SU-DHL-6 (cell line): ENCODE results near the gene NRF1.

Source experiments
- H2AFZ ChIP-seq: fragments of 200-600 bp; sonication (generic); 2 replicates; pipeline ENCODE4 v1.6.1; 2014; ENCODE audit warnings: low read depth, mild to moderate bottlenecking, moderate library complexity, mixed read lengths, antibody characterized with exemption, low read length; ENCODE audit not compliant: severe bottlenecking
- H3F3A ChIP-seq: fragments of 200-600 bp; shearing (Covaris generic); 2 replicates; pipeline ENCODE4 v1.6.0; 2016; ENCODE audit warnings: antibody characterized with exemption, mild to moderate bottlenecking; ENCODE audit not compliant: insufficient read depth
- H3K27ac ChIP-seq: fragments of 200-600 bp; sonication (generic); 2 replicates; pipeline ENCODE4 v1.5.1; 2016; ENCODE audit warnings: low read depth, mild to moderate bottlenecking, low read length, moderate library complexity, mixed read lengths
- H3K27me3 ChIP-seq: fragments of 200-600 bp; sonication (generic), shearing (Covaris generic); 2 replicates; pipeline ENCODE4 v1.6.0; 2014; ENCODE audit warnings: mild to moderate bottlenecking, low read length
- H3K36me3 ChIP-seq: fragments of 200-600 bp; sonication (generic); 2 replicates; pipeline ENCODE4 v1.6.1; 2014; ENCODE audit warnings: mild to moderate bottlenecking, low read length, mixed read lengths
- H3K4me2 ChIP-seq: fragments of 300-600, 200-600 bp; shearing (Covaris generic), sonication (generic); 2 replicates; pipeline ENCODE4 v1.6.0; 2014; ENCODE audit warnings: low read length, low read depth, mild to moderate bottlenecking; ENCODE audit not compliant: poor library complexity, severe bottlenecking
- H3K4me3 ChIP-seq: fragments of 200-600 bp; sonication (generic); 2 replicates; pipeline ENCODE4 v1.5.1; 2014; ENCODE audit warnings: antibody characterized with exemption, low read length, mild to moderate bottlenecking, mixed read lengths; ENCODE audit not compliant: insufficient read depth, poor library complexity, severe bottlenecking
- H3K79me2 ChIP-seq: fragments of 200-600 bp; sonication (generic); 2 replicates; pipeline ENCODE4 v1.6.1; 2014; ENCODE audit warnings: mild to moderate bottlenecking, low read length, moderate library complexity; ENCODE audit not compliant: insufficient read depth
- H3K9ac ChIP-seq: fragments of 200-600 bp; sonication (generic); 2 replicates; pipeline ENCODE4 v1.7.0; 2014; ENCODE audit warnings: mild to moderate bottlenecking, low read length
- H3K9me2 ChIP-seq: fragments of 200-600 bp; sonication (generic); replicated peaks from 2 replicates; pipeline ENCODE4 v1.6.1; 2014; ENCODE audit warnings: low read length; ENCODE audit not compliant: insufficient read depth
- H3K9me3 ChIP-seq: fragments of 200-600 bp; sonication (generic); 2 replicates; pipeline ENCODE4 v1.6.1; 2014; ENCODE audit warnings: low read length, mixed read lengths; ENCODE audit not compliant: insufficient read depth
- H4K20me1 ChIP-seq: fragments of 200-600 bp; sonication (generic); 2 replicates; pipeline ENCODE4 v1.6.1; 2014; ENCODE audit warnings: low read depth, mild to moderate bottlenecking, antibody characterized with exemption, low read length, moderate library complexity, mixed read lengths
- CTCF ChIP-seq: fragments of 200-600 bp; sonication (generic); IDR thresholded peaks from one replicate; pipeline ENCODE4 v1.5.1; 2017; ENCODE audit warnings: antibody characterized with exemption, mild to moderate bottlenecking, low read length, moderate library complexity; ENCODE audit not compliant: insufficient read depth, poor library complexity, severe bottlenecking
- EZH2phosphoT487 ChIP-seq: fragments of 200-600 bp; sonication (generic), shearing (Covaris generic); conservative IDR thresholded peaks from 2 replicates; pipeline ENCODE4 v1.6.1; 2018; ENCODE audit warnings: mild to moderate bottlenecking, antibody characterized with exemption, low read length, moderate library complexity, mixed read lengths

The NRF1 gene

GRCh38 chr7:129572205-129572604 is 39.3 kb upstream of the NRF1 start:
- Histone ChIP-seq H2AFZ (no peak overlapping the region), H3K4me3 (no peak overlapping the region), H3F3A (no peaks in the 10 kb centered on the region), H3K4me2 (no peak overlapping the region), H3K9me3 (no peaks in the 10 kb centered on the region; the same call in 1 of the 2 replicates), H3K9ac (no peak overlapping the region), H3K27me3 (no peaks in the 10 kb centered on the region), H3K79me2 (no peaks in the 10 kb centered on the region), H4K20me1 (no peaks in the 10 kb centered on the region), H3K9me2 (no peaks in the 10 kb centered on the region), H3K36me3 (no peaks in the 10 kb centered on the region), H3K27ac (no peak overlapping the region)
- TF ChIP-seq EZH2phosphoT487 (no peak), CTCF (no peak)

- H3K27me3 ChIP-seq = no peaks in the 10 kb centered on the region
- no peak overlapping the region for H2AFZ ChIP-seq
- TF ChIP-seq EZH2phosphoT487 = no peak
- no peak for TF ChIP-seq CTCF
- H3K79me2 ChIP-seq = no peaks in the 10 kb centered on the region
- no peak overlapping the region for H3K27ac ChIP-seq
- no peak overlapping the region for H3K4me2 ChIP-seq
- H3K9me3 ChIP-seq = peaks cover 7% of the 10 kb centered on the region; the same call in 1 of the 2 replicates
- no peaks in the 10 kb centered on the region for H3F3A ChIP-seq
- no peaks in the 10 kb centered on the region for H3K9me2 ChIP-seq
- no peak overlapping the region for H3K9ac ChIP-seq
- H3K36me3 ChIP-seq = no peaks in the 10 kb centered on the region
- H4K20me1 ChIP-seq = no peaks in the 10 kb centered on the region
- H3K4me3 ChIP-seq = no peak overlapping the region
These were observed 37.0 kb upstream of the NRF1 start for GRCh38 chr7:129574487-129574886.

- no peak overlapping the region for H3K4me3 ChIP-seq
- TF ChIP-seq CTCF (no peak), EZH2phosphoT487 (no peak)
- no peaks in the 10 kb centered on the region for H3K36me3 ChIP-seq
- no peaks in the 10 kb centered on the region for H3K27me3 ChIP-seq
- no peaks in the 10 kb centered on the region for H3K9me2 ChIP-seq
- H4K20me1 ChIP-seq = no peaks in the 10 kb centered on the region
- no peak overlapping the region for H3K27ac ChIP-seq
- H3K9me3 ChIP-seq = peaks cover 7% of the 10 kb centered on the region; the same call in 1 of the 2 replicates
- H3F3A ChIP-seq = no peaks in the 10 kb centered on the region
- H3K4me2 ChIP-seq = no peak overlapping the region
- H3K79me2 ChIP-seq = no peaks in the 10 kb centered on the region
- no peak overlapping the region for H3K9ac ChIP-seq
- no peak overlapping the region for H2AFZ ChIP-seq
These were observed 35.8 kb upstream of the NRF1 start for GRCh38 chr7:129575699-129576098.

- Histone ChIP-seq H4K20me1 (no peaks in the 10 kb centered on the region), H3K9ac (no peak overlapping the region), H3K79me2 (no peaks in the 10 kb centered on the region), H2AFZ (no peak overlapping the region), H3F3A (no peaks in the 10 kb centered on the region), H3K9me2 (no peaks in the 10 kb centered on the region), H3K27ac (no peak overlapping the region), H3K4me3 (no peak overlapping the region), H3K27me3 (no peaks in the 10 kb centered on the region), H3K9me3 (peaks cover 7% of the 10 kb centered on the region; the same call in 1 of the 2 replicates), H3K36me3 (no peaks in the 10 kb centered on the region), H3K4me2 (no peak overlapping the region)
- TF ChIP-seq CTCF = no peak
- no peak for TF ChIP-seq EZH2phosphoT487
These were observed 35.4 kb upstream of the NRF1 start for GRCh38 chr7:129576138-129576537.
